HepG2 (cell line): ENCODE measurements around the gene OGFR. TPM values are rescaled to one million over a fixed set of nuclear protein-coding genes. Genes with fewer than 3 reads are reported as not detected.

Experiments
- ARID2 ChIP-seq: sonication (generic); formaldehyde crosslinking; IDR thresholded peaks from 2 replicates; pipeline ENCODE4 v1.8.1; 2022; ENCODE audit warnings: mild to moderate bottlenecking, missing genetic modification reagents, borderline replicate concordance
- CBFB ChIP-seq: sonication (generic); formaldehyde crosslinking; IDR thresholded peaks from 2 replicates; pipeline ENCODE4 v1.4.0; 2020; ENCODE audit warnings: missing genetic modification reagents
- GATAD1 ChIP-seq: IDR thresholded peaks from 2 replicates; pipeline ENCODE4 v1.6.1; 2016; ENCODE audit warnings: missing genetic modification reagents, missing compliant biosample characterization
- MAFK ChIP-seq, 2 experiments: IDR thresholded peaks in 1 of 2; conservative IDR thresholded peaks in 1 of 2; 2 replicates each; pipeline ENCODE4 v1.6.1; 2011; ENCODE audit warnings: improper control_type of control experiment in 2 of 2, low read length in 2 of 2
- SMARCC2 ChIP-seq: fragments of 450-650 bp; IDR thresholded peaks from 2 replicates; pipeline ENCODE4 v1.6.1; 2017; ENCODE audit warnings: antibody characterized with exemption, mild to moderate bottlenecking
- SSRP1 ChIP-seq: IDR thresholded peaks from 2 replicates; pipeline ENCODE4 v1.6.1; 2016; ENCODE audit warnings: control low read depth
- SUZ12 ChIP-seq: fragments of 150-350 bp; IDR thresholded peaks from 2 replicates; pipeline ENCODE4 v1.6.1; 2014; ENCODE audit warnings: low read depth, low read length
- TCF7L2 ChIP-seq: IDR thresholded peaks from 2 replicates; pipeline ENCODE4 v1.6.1; 2011; ENCODE audit warnings: mild to moderate bottlenecking, low read depth, low read length, moderate library complexity
- ZNF33A ChIP-seq: sonication (generic); formaldehyde crosslinking; IDR thresholded peaks from 2 replicates; pipeline ENCODE4 v1.5.1; 2020; ENCODE audit warnings: missing genetic modification reagents, mild to moderate bottlenecking, moderate library complexity, borderline replicate concordance
- ZNF432 ChIP-seq: sonication (generic); formaldehyde crosslinking; IDR thresholded peaks from 2 replicates; pipeline ENCODE4 v1.5.0; 2020; ENCODE audit warnings: missing genetic modification reagents, mild to moderate bottlenecking, borderline replicate concordance
- ZNF446 ChIP-seq: sonication (generic); formaldehyde crosslinking; IDR thresholded peaks from 2 replicates; pipeline ENCODE4 v1.5.0; 2020; ENCODE audit warnings: mild to moderate bottlenecking, missing genetic modification reagents
- ZNF552 ChIP-seq: sonication (generic); formaldehyde crosslinking; IDR thresholded peaks from 2 replicates; pipeline ENCODE4 v1.9.0; 2022; ENCODE audit warnings: missing genetic modification reagents, mild to moderate bottlenecking, borderline replicate concordance
- ZNF556 ChIP-seq: sonication (generic); formaldehyde crosslinking; IDR thresholded peaks from 2 replicates; pipeline ENCODE4 v1.4.0; 2020; ENCODE audit warnings: mild to moderate bottlenecking, missing genetic modification reagents, borderline replicate concordance
- ZNF746 ChIP-seq: sonication (generic); formaldehyde crosslinking; IDR thresholded peaks from 2 replicates; pipeline ENCODE4 v1.8.0; 2022; ENCODE audit warnings: mild to moderate bottlenecking, missing genetic modification reagents
- ZSCAN12 ChIP-seq: sonication (generic); formaldehyde crosslinking; IDR thresholded peaks from 2 replicates; pipeline ENCODE4 v1.9.0; 2021; ENCODE audit warnings: mild to moderate bottlenecking, missing genetic modification reagents
- polyA plus RNA-seq, 8 experiments: library from polyadenylated mRNA; depleted of rRNA in 3 of 8; stranded (reverse) in 7 of 8; unstranded in 1 of 8; fragments of >200 nt; fragmentation: Illumina TruSeq in 4 of 8; extraction: Trizol in 4 of 8; gene quantifications; 2 replicates each; pipeline versions ENCODE4 v1.2.1 to v1.2.3, GENCODE V29; 2011 to 2016; ENCODE audit warnings: low read depth in 4 of 8, missing spikeins in 1 of 8, mixed read lengths in 1 of 8; ENCODE audit not compliant: insufficient read depth in 1 of 8
- total RNA-seq, 5 experiments: library from RNA; depleted of rRNA; stranded (reverse); fragments of >200 nt; fragmentation: Illumina TruSeq; extraction: Trizol; gene quantifications; 2 replicates each; pipeline ENCODE4 v1.2.3, GENCODE V29; 2016; ENCODE audit warnings: low read depth in 1 of 5
- TF ChIP-seq, protein P1 (sequence below): sonication (generic); formaldehyde crosslinking; IDR thresholded peaks from 2 replicates; pipeline ENCODE4 v1.8.1; 2023; ENCODE audit warnings: mild to moderate bottlenecking, moderate library complexity, missing genetic modification reagents
- TF ChIP-seq, protein P2 (sequence below): sonication (generic); formaldehyde crosslinking; IDR thresholded peaks from 2 replicates; pipeline ENCODE4 v1.4.0; 2020; ENCODE audit warnings: low read depth, missing genetic modification reagents
- TF ChIP-seq, protein P3 (sequence below), 2 experiments: sonication (generic) in 1 of 2; formaldehyde crosslinking in 1 of 2; IDR thresholded peaks; 2 replicates each; pipeline versions ENCODE4 v1.5.1 to v1.6.1; 2011 to 2020; ENCODE audit warnings: borderline replicate concordance in 1 of 2, low read depth in 1 of 2, low read length in 1 of 2, mild to moderate bottlenecking in 1 of 2, missing genetic modification reagents in 1 of 2, moderate library complexity in 1 of 2
- TF ChIP-seq, protein P4 (sequence below): sonication (generic); formaldehyde crosslinking; IDR thresholded peaks from 2 replicates; pipeline ENCODE4 v1.8.1; 2023; ENCODE audit warnings: mild to moderate bottlenecking, missing genetic modification reagents

Gene OGFR
- total and polyA plus RNA-seq, 2 of the 13 experiments (the other 11 are each of a cell fraction or from before 2014, with no cell fraction given), result 47.7 to 81.8 TPM

DNA sequence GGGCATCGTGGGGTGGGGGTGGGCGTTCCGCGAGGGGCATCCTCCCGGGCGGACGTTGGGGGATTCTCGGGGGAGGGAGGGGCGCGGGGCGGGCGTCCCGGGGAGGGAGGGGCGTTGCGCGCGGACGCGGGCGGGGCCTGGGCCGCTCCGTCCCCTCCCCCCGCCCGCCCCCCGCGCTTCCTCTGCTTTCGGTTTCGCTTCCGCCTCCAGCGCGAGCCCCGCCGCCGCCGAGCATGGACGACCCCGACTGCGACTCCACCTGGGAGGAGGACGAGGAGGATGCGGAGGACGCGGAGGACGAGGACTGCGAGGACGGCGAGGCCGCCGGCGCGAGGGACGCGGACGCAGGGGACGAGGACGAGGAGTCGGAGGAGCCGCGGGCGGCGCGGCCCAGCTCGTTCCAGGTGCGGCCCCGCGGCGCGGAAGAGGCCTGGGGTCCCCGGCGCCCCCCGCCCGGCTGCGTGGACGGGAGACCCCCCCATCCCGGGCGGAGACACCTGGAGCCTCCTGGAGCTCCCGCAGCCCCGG, at the start of gene OGFR (continued):
- TF ChIP-seq TCF7L2 (no peak), MAFK (conservative IDR thresholded peaks at IDR 0.05 in 1 of 2, IDR thresholded peaks at IDR 0.05 in 1 of 2; ENCODE audit: low read length in 2 of 2) (no peak), ZNF556 (peak; percentile 41; the same call in 1 of the 2 replicates), GATAD1 (CRISPR knock-in tag) (peak; percentile 60; the same call in 1 of the 2 replicates), ARID2 (peak; percentile 25; the same call in 1 of the 2 replicates), ZNF446 (peak; percentile 65; the same call in 1 of the 2 replicates), SSRP1 (CRISPR knock-in tag) (peak; percentile 76; the same call in 1 of the 2 replicates), CBFB (CRISPR knock-in tag) (0 out of 2 replicates have a peak, but pooled peaks have one; percentile 66), SMARCC2 (no peak), ZNF33A (no peak), ZNF432 (no peak), SUZ12 (no peak), ZSCAN12 (CRISPR knock-in tag) (no peak), ZNF552 (CRISPR knock-in tag) (no peak), ZNF746 (CRISPR knock-in tag) (no peak)
- TF ChIP-seq, protein P1, sequence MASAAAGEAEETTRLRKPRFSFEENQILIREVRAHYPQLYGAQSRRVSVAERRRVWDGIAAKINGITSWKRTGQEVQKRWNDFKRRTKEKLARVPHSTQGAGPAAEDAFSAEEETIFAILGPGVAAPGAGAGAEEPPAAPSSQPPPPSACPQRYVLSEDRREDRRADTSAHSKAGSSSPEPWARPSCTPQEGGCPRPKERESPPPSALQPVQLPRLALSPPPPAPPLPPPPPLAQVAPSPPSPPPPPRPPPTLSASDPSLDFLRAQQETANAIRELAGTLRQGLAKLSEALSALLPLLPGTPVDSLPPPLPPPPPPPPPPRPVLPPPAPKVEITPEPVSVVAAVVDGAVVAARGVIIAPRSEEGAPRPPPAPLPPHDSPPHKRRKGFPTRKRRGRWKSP, result no peak
- TF ChIP-seq, protein P2, sequence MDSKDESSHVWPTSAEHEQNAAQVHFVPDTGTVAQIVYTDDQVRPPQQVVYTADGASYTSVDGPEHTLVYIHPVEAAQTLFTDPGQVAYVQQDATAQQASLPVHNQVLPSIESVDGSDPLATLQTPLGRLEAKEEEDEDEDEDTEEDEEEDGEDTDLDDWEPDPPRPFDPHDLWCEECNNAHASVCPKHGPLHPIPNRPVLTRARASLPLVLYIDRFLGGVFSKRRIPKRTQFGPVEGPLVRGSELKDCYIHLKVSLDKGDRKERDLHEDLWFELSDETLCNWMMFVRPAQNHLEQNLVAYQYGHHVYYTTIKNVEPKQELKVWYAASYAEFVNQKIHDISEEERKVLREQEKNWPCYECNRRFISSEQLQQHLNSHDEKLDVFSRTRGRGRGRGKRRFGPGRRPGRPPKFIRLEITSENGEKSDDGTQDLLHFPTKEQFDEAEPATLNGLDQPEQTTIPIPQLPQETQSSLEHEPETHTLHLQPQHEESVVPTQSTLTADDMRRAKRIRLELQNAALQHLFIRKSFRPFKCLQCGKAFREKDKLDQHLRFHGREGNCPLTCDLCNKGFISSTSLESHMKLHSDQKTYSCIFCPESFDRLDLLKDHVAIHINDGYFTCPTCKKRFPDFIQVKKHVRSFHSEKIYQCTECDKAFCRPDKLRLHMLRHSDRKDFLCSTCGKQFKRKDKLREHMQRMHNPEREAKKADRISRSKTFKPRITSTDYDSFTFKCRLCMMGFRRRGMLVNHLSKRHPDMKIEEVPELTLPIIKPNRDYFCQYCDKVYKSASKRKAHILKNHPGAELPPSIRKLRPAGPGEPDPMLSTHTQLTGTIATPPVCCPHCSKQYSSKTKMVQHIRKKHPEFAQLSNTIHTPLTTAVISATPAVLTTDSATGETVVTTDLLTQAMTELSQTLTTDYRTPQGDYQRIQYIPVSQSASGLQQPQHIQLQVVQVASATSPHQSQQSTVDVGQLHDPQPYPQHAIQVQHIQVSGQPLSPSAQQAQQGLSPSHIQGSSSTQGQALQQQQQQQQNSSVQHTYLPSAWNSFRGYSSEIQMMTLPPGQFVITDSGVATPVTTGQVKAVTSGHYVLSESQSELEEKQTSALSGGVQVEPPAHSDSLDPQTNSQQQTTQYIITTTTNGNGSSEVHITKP (CRISPR knock-in tag), result 0 out of 2 replicates have a peak, but pooled peaks have one; percentile 25
- TF ChIP-seq, protein P3, sequence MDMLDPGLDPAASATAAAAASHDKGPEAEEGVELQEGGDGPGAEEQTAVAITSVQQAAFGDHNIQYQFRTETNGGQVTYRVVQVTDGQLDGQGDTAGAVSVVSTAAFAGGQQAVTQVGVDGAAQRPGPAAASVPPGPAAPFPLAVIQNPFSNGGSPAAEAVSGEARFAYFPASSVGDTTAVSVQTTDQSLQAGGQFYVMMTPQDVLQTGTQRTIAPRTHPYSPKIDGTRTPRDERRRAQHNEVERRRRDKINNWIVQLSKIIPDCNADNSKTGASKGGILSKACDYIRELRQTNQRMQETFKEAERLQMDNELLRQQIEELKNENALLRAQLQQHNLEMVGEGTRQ (IDR thresholded peaks at IDR 0.05; ENCODE audit: low read depth, low read length), result no peak
- TF ChIP-seq, protein P3 (CRISPR knock-in tag; IDR thresholded peaks at IDR 0.05; ENCODE audit: borderline replicate concordance), result no peak
- TF ChIP-seq, protein P4, sequence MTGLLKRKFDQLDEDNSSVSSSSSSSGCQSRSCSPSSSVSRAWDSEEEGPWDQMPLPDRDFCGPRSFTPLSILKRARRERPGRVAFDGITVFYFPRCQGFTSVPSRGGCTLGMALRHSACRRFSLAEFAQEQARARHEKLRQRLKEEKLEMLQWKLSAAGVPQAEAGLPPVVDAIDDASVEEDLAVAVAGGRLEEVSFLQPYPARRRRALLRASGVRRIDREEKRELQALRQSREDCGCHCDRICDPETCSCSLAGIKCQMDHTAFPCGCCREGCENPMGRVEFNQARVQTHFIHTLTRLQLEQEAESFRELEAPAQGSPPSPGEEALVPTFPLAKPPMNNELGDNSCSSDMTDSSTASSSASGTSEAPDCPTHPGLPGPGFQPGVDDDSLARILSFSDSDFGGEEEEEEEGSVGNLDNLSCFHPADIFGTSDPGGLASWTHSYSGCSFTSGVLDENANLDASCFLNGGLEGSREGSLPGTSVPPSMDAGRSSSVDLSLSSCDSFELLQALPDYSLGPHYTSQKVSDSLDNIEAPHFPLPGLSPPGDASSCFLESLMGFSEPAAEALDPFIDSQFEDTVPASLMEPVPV (CRISPR knock-in tag), result no peak
